Aorta (tissue), 5 donors: ENCODE measurements around the gene GNG10. TPM values are rescaled to one million over a fixed set of nuclear protein-coding genes. Genes with fewer than 3 reads are reported as not detected.
"Not testable (repeated sequence)": the region's sequence is repeated elsewhere in the genome, so short reads cannot be mapped to it uniquely, and the experiment has no call there.

Experiments used
- ATAC-seq: fragments of 200-7000 bp; cut with Tn5 transposase; one replicate; pipeline ENCODE4 v1.9.1; 2022; ENCODE audit warnings: moderate library complexity; ENCODE audit not compliant: low FRiP score
- DNase-seq, 2 donors: peaks; one replicate each; pipeline ENCODE4 v3.0.0-alpha.2; 2020
- H3K27ac ChIP-seq, 2 donors: one replicate each; pipeline ENCODE4 v1.5.1; 2013; ENCODE audit warnings: low read length in 2 of 2, mild to moderate bottlenecking in 2 of 2, moderate library complexity in 2 of 2, control low read depth in 1 of 2, inconsistent platforms in 1 of 2, low read depth in 1 of 2
- H3K27me3 ChIP-seq, 2 donors: one replicate each; pipeline ENCODE4 v1.6.1; 2013; ENCODE audit warnings: control low read depth in 1 of 2, low read length in 1 of 2, mild to moderate bottlenecking in 1 of 2, moderate library complexity in 1 of 2; ENCODE audit not compliant: insufficient read depth in 2 of 2, control insufficient read depth in 1 of 2
- H3K36me3 ChIP-seq, 2 donors: one replicate each; pipeline ENCODE4 v1.6.1; 2013; ENCODE audit warnings: control low read depth in 1 of 2, low read length in 1 of 2, mild to moderate bottlenecking in 1 of 2; ENCODE audit not compliant: insufficient read depth in 2 of 2, control insufficient read depth in 1 of 2
- H3K4me1 ChIP-seq, 2 donors: one replicate each; pipeline ENCODE4 v1.6.1; 2013; ENCODE audit warnings: low read length in 2 of 2, control low read depth in 1 of 2, mild to moderate bottlenecking in 1 of 2, moderate library complexity in 1 of 2; ENCODE audit not compliant: insufficient read depth in 2 of 2, control insufficient read depth in 1 of 2
- H3K4me3 ChIP-seq, 2 donors: one replicate each; pipeline ENCODE4 v1.5.1; 2013; ENCODE audit warnings: low read length in 2 of 2, control low read depth in 1 of 2, mild to moderate bottlenecking in 1 of 2
- H3K9me3 ChIP-seq: one replicate; pipeline ENCODE4 v1.6.1; 2013; ENCODE audit warnings: mild to moderate bottlenecking, low read length; ENCODE audit not compliant: control insufficient read depth
- WGBS, 2 donors: extraction: QIAGEN DNeasy Blood & Tissue Kit; methylation state at CpG; one replicate each; pipeline ENCODE4 v1.1.7; 2013; 5-methylcytosine and 5-hydroxymethylcytosine counted together
- intact Hi-C, 2 donors: fragments of 100-400 bp; cut with DNase I; formaldehyde crosslinking; loops; one replicate each; pipeline versions ENCODE4 v1.14.2 to v1.15.0; 2022
- long read RNA-seq, 2 donors: library from polyadenylated mRNA; unstranded; transcript quantifications; one replicate each; pipeline ENCODE4 v2.0.0, GENCODE V29; 2020 to 2021
- polyA plus RNA-seq, 2 donors: library from polyadenylated mRNA; stranded (reverse); fragments of 200-250 nt; gene quantifications; one replicate each; pipeline ENCODE4 v1.2.3, GENCODE V29; 2013
- total RNA-seq, 2 donors: library from RNA; stranded (reverse); fragmentation: NEBNext Ultra II Directional; extraction: Animal tissue kit (Norgen Biotek cat#: 25700); gene quantifications; one replicate each; pipeline ENCODE4 v1.2.1, GENCODE V29; 2021
- donor health status: healthy with polysubstance abuse.
- donor health status: Bipolar disorder and iron deficiency.
- donor health status: DM: no; HTN: no; CAD: no.
- donor health status: DM: no; HTN: no; CAD: no.
- donor health status: DM: yes; HTN: yes; CAD: no.

Gene GNG10
- total RNA-seq (10 to 100 TPM; 40.2 to 47.0 TPM), polyA plus RNA-seq (100 to 1,000 TPM in 1 of 2 donors, 10 to 100 TPM in 1; 42.8 to 139 TPM)
- long read RNA-seq, donor 1, transcript GNG10-201 (3 exons, 1,491 nt) = major isoform, 111 of 113 reads
- long read RNA-seq, donor 1, partial matches to known transcripts = 1 of 113 reads
- long read RNA-seq, donor 1, other reads (novel, unspliced or antisense) = 1 of 113 reads
- long read RNA-seq, donor 2, transcript GNG10-201 (3 exons, 1,491 nt) = major isoform, 28 of 30 reads
- long read RNA-seq, donor 2, partial matches to known transcripts = 0 of 30 reads
- long read RNA-seq, donor 2, other reads (novel, unspliced or antisense) = 2 of 30 reads

DNA sequence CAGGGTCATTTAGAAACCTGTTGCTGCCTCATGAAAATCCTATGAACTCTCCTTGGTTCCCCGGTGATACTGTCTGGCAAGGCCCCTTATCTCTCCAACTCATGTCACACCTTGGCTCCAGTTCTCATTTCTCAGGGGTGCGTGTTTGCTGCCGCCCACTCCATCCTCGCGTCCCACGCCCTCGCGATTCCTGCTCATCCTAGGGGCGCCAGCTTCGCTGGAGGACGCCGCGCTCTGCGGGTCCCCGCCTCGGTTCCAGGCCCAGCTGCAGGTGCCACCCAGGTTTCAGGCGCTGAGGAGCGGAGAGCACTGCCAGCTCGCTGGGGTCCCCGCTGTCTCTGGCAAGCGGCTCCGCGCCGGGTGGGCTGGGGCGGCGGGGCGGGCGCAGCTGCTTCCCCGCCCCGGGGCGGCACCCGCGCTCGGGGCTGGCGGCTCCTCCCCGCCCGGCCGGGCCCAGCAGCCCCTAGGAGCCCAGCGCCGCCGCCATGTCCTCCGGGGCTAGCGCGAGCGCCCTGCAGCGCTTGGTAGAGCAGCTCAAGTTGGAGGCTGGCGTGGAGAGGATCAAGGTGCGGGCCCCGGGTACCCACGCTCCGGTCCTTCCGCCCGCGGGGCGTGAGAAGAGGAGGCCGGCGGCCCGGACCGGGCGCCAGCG is at the start of gene GNG10:
GNG10 (plus strand) TSS at position 456 of the 652 bp plus-strand sequence; CDS start at position 486, 30 bp downstream.
- intact Hi-C loops = no loop called here
- 0% methylated on average over 58 to 61 of the region's 61 CpGs for WGBS, 2 donors
- Histone ChIP-seq H3K9me3 (no peaks in the 10 kb centered on the region), H3K27me3 (no peaks in the 10 kb centered on the region), H3K36me3 (no peaks in the 10 kb centered on the region), H3K4me3 (peak within 1 kb of the TSS; percentile 85 to 90), H3K27ac (peak within 1 kb of the TSS in 1 of 2 donors; percentile 27), H3K4me1 (no peaks in the 10 kb centered on the region)
- ATAC-seq (peak; percentile 90), DNase-seq (peak; percentile 73 to 87)

DNA sequence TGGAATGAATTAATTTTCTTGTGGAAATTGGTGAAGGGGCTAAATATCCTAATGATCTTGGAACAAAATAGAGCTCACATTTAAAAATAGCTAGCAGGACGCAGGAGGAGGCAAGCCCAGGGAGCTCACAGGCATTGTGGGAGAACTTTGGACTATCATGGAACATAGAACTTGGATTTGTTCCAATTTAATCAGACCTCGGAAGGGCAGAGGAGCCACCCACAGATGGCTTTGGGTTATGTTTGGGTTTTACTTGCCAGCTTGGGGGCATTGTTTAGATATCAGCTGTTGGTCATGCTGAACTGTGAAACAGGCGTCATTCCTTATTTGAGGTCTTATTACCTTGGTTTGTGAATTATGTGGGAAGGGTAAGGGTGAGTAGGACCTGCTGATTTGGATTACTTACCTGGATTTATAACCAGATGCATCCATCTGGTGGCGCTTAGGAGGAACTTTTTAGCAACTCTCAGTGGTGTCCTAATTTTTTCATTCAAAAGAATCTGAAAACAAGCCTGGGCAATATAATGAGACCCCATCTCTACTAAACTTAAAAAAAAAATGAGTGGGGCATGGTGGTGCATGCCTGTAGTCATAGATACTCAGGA is 47.9 kb upstream of the GNG10 start:
- no peak for DNase-seq
- H3K4me3 ChIP-seq = no peak overlapping the region
- no peaks in the 10 kb centered on the region for H3K36me3 ChIP-seq
- no peaks in the 10 kb centered on the region for H3K4me1 ChIP-seq
- 28 to 31% methylated on average over 4 of the region's 4 CpGs for WGBS, 2 donors
- H3K27me3 ChIP-seq = no peaks in the 10 kb centered on the region
- intact Hi-C loops = no loop called here
- no peaks in the 10 kb centered on the region for H3K9me3 ChIP-seq
- H3K27ac ChIP-seq = no peak overlapping the region
- ATAC-seq = no peak

GRCh38 chr9:111615928-111616327 is 45.5 kb upstream of the GNG10 start:
- WGBS, 2 donors = 41 to 46% methylated on average over 3 of the region's 3 CpGs
- no peaks in the 10 kb centered on the region for H3K27me3 ChIP-seq
- DNase-seq (no peak), ATAC-seq (no peak)
- H3K4me3 ChIP-seq = no peak overlapping the region
- intact Hi-C loops = no loop called here
- H3K9me3 ChIP-seq = no peaks in the 10 kb centered on the region
- H3K36me3 ChIP-seq = no peaks in the 10 kb centered on the region
- H3K27ac ChIP-seq = no peak overlapping the region
- no peaks in the 10 kb centered on the region for H3K4me1 ChIP-seq

GRCh38 chr9:111617349-111617748 is 44.1 kb upstream of the GNG10 start:
- H3K27me3 ChIP-seq, H3K27ac ChIP-seq, H3K9me3 ChIP-seq, intact Hi-C loops, H3K4me1 ChIP-seq, DNase-seq, H3K4me3 ChIP-seq, ATAC-seq, H3K36me3 ChIP-seq: not testable (repeated sequence)
- WGBS, 2 donors = 94 to 95% methylated on average over 22 to 29 of the region's 29 CpGs

GRCh38 chr9:111621895-111622480 is 39.4 kb upstream of the GNG10 start:
- Histone ChIP-seq H3K27me3 (no peaks in the 10 kb centered on the region), H3K4me1 (no peaks in the 10 kb centered on the region), H3K4me3 (no peak overlapping the region), H3K27ac (no peak overlapping the region), H3K9me3 (no peaks in the 10 kb centered on the region), H3K36me3 (no peaks in the 10 kb centered on the region)
- ATAC-seq (peak; percentile 82), DNase-seq (no peak)
- WGBS, 2 donors = 41 to 43% methylated on average over 2 of the region's 2 CpGs
- intact Hi-C loops = no loop called here

DNA sequence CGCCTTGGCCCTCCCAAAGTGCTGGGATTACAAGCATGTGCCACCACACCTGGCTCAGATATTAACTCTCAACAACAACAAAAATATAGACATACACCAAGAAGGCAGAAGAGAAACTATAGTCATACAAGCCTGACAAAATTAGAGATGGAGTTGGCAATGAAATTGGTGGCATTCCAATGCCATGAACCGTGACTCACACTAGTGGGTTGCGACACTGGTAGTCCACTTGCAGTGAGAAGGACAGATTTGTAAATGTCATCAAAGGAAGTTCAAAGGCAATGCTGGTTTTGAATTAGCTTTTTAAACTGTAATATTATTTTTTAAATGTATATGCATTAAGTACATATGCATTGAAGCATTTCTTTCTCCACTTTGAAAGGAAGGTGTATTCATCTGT is 38.8 kb upstream of the GNG10 start:
- 34 to 40% methylated on average over 3 of the region's 3 CpGs for WGBS, 2 donors
- ATAC-seq = no peak
- intact Hi-C loops = no loop called here

DNA sequence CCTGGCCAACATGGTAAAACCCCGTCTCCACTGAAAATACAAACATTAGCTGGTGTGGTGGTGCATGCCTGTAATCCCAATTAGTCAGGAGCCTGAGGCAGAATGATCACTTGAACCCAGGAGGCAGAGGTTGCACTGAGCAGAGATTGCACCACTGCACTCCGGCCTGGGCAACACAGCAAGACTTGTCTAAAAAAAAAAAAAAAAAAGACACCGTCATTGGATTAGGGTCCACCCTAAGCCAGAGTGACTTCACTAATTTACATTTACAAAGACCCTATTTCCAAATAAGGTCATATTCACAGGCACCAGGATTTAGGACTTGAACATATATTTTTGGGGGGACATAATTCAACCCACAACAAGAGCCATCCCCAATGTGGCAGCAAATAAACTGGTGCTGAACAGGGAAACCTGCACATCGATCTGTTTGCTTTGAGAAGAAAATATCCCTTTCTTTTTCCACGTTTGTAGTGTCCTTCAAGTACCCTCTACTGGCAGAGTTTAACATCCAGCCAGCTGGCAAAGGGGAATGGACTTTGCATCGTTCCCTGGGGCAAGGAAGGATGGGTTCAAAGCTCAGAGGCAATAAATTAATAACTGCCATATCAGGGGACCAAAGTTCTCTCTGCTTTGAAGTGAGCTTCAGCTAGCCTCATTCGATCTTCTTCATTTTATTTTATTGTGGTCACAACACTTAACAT is 34.0 kb upstream of the GNG10 start:
- WGBS, 2 donors = 58% methylated on average over 7 of the region's 7 CpGs
- no peak for DNase-seq
- peaks cover 0 to 4% of the 10 kb centered on the region in 2 donors for H3K4me1 ChIP-seq
- no peaks in the 10 kb centered on the region for H3K9me3 ChIP-seq
- H3K36me3 ChIP-seq = no peaks in the 10 kb centered on the region
- no peak for ATAC-seq
- no peak overlapping the region for H3K4me3 ChIP-seq
- no peak overlapping the region for H3K27ac ChIP-seq
- intact Hi-C loops = no loop called here
- H3K27me3 ChIP-seq = no peaks in the 10 kb centered on the region

More for the DNA sequence above, 38.8 kb upstream of the GNG10 start:
- Histone ChIP-seq H3K27me3 (no peaks in the 10 kb centered on the region), H3K27ac (no peak overlapping the region), H3K4me1 (no peaks in the 10 kb centered on the region), H3K4me3 (no peak overlapping the region), H3K9me3 (no peaks in the 10 kb centered on the region), H3K36me3 (no peaks in the 10 kb centered on the region)
- peak in 1 of 2 donors; percentile 70 for DNase-seq

DNA sequence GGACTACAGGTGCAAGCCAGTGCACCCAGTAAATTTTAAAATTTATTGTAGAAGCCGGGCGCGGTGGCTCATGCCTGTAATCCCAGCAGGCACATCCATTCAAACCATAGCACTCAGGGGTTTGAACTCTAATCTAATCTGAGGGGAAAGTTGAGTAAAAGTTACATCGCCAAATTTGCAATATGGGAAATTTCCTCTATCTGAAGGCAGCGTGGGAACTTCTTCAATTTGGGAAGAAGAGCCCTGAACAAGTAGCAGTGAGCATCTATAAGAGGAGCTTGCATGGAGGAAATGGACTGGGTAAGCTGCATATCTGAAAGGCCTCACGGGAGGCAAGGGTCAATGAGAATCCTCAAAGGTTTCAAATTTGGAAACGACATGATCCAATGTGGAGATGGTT is 33.0 kb upstream of the GNG10 start:
- Histone ChIP-seq H3K27me3 (no peaks in the 10 kb centered on the region), H3K4me3 (no peak overlapping the region), H3K27ac (no peak overlapping the region), H3K36me3 (no peaks in the 10 kb centered on the region), H3K9me3 (no peaks in the 10 kb centered on the region), H3K4me1 (peaks cover 3 to 10% of the 10 kb centered on the region in 2 donors)
- DNase-seq = no peak
- 86% methylated on average over 7 of the region's 7 CpGs for WGBS, 2 donors
- intact Hi-C loops = no loop called here
- no peak for ATAC-seq
